Measurements from ENCODE around the gene KRTAP3-1.

KRTAP3-1 gene

DNA sequence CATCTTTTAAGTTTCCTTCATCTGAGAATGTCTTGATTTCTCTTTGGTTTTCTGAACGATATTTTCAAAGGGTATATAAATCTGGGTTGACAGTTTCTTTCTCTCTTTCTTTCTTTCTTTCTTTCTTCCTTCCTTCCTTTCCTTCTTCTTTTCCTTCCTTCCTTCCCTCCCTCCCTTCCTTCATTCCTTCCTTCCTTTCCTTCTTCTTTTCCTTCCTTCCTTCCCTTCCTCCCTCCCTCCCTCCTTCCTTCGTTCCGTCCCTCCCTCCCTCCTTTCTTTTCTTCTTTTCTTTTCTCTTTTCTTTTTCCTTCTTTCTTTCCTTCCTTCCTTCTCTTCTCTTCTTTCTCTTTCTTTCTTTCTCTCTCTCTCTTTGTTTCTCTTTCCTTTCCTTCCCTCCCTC is 34.6 kb downstream of the KRTAP3-1 start:
- DNase-seq, result no peak

DNA sequence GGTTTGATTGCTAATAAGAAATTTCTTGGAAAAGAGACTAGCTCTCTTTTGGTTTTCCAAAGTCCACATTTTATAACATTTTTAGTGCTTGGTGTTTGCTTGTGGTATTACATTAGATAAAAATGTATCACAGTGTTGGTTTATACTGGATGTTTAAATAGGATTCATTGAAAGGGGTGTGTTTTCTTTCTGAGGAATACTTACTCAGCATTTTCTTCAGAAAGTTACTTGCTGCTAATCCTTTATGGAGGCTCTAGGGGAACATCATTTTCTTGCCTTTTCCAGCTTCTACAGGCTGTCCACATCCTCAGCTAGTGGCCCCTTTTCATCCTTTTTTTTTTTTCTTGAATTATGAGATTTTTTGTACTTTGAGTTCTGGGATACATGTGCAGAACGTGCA is 41.3 kb downstream of the KRTAP3-1 start:
- no peak for DNase-seq

DNA sequence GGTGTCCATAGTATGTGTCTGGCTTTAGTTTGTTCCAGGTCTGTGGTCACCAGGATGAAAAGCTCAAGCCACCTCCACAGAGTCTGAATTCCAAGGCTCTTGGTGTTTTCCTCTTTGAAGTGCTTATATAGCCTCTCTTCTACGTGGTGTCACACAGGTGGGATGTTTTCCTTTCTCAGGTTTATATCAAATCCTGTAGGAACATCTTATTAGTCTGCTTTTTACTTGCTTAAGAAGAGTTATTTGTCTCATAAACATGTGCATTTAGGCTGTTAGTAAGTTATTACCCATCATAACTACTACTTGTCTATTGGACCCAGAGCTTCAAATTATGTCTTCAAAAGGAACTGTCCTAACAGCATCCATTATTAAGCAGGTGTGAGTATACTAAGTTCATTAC is 42.1 kb downstream of the KRTAP3-1 start, which contains the start of gene KRT39:
Gene KRT39 (minus strand): TSS at position 101 of the 400 bp plus-strand sequence. CDS start 92 bp downstream, at position 9.
- DNase-seq, result no peak

DNA sequence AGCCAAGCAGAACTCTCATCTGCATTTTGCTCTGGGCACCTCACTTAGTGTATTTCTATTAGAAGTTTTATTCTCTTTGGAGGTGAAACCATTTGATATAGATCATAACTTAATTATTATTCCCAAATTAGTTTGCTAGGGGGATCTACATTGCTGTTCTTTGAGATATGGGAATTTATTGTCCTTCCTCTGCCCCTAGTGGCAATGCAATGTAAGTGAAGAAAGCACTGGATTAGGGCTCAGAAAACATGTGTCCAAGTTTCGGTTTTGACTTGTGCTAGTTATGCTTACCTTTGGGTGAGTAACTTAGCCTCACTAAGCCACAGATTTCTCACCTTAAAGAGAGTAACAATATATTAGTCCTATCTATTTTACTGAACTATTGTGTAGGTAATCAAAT is 45.1 kb downstream of the KRTAP3-1 start:
- DNase-seq, result no peak

DNA sequence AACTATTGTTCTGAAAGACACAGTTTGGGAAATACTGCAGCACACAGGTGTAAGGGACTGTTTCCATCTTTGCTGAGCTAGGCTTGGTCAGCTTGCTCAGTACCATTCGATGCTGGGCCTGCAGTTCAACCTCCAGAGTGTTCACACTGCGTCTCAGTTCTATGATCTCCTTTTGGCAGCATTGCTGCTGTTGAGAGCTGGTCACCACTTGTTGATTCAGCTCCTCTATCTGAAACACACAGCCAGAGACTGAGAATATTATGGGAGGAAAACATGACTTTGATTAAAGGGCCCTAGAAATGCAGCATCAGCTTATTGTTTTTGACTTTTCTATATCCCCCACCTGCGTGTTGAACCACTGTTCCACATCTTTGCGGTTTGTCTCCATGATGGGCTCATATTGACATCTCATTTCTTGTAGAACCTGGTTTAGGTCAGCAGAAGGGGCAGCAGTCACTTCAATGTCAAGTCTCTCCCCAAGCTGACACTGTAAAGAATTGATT is 46.8 kb downstream of the KRTAP3-1 start:
- no peak for DNase-seq

DNA sequence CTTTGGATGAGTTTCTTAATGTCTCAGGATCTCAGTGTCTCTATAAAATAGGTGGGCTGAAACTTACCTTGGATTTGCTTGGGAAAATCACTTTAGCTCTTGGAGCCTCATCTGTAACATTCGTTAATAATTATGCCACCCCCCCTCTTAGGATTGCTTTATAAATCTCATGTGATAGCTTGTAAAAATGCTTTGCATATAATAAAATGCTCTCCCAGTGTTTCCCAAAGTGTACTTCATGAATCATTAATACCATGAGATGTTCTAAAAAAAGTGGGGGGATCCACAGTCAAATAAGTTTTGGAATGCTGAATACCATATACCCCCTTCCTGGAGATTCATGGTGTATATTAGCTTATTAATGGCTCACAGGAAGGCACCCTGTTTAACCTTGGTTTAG is 47.3 kb downstream of the KRTAP3-1 start:
- DNase-seq, result no peak

DNA sequence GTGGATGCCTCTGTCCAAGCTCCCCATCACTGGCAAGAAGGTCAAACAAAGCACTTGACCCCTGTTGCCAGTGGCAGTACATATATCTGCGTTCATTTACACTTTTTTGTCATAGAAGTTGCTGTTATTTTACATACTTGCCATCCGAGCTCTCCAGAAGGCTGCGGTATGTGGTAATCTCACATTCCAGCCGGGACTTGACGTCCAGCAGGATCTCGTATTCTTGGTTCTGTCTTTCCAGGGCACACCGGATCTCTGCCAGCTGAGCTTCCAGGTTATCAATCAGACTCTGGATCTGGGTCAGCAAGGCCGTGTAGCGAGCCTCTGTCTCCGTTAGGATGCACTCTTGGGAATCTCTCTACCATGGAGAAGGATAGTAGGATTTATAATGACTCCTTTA is 48.8 kb downstream of the KRTAP3-1 start:
- no peak for DNase-seq
